ENCODE measurements around the gene ARSD. TPM values are rescaled to one million over a fixed set of nuclear protein-coding genes. Genes with fewer than 3 reads are reported as not detected.
A peak's percentile ranks its signal among the peaks of the same experiment; 100 is the strongest.
"Not testable (repeated sequence)": the region's sequence is repeated elsewhere in the genome, so short reads cannot be mapped to it uniquely, and the experiment has no call there.

The ARSD gene
- polyA plus RNA-seq, 3 donors, result 47.3 to 84.1 (median 48.1) TPM

DNA sequence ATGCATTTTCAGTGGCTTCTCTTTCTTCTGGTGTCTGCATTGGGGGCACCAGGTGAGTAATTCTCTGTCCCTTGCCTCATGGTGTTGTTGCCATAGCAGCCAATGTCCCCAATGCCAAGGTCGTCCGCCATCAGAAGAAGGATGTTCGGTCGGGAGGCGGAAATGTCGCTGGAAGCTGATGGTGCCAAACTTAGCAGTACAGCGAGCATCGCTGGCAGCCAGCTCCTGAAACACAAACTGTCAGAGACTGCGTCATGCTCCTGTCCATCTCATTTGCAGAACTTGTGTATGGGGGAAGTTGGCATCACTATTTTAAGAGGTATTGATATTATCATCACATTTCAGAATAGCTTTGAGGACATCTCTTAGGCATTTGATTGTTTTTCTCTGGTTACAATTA, 29.1 kb upstream of the ARSD start:
- DNase-seq (ENCODE audit: extremely low read depth in 1 of 11, low read depth in 9 of 11, low spot score in 4 of 11), result no peak

DNA sequence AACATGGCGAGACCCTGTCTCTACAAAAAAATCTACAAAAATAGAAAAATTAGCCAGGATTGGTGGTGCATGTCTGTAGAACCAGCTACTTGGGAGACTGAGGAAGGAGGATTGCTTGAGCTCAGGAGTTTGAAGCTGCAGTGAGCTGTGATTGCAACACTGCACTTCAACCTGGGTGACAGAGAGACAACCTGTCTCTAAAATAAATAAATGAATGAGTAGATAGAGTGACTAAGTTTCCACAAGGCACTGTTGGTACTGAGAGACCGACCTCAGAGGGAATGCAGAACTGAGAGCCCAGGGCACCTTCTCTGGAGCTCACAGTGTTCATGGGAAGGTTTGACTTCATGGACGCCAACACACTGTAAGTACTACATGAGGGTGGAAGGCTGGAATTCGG, 26.7 kb upstream of the ARSD start:
- no peak for DNase-seq (ENCODE audit: extremely low read depth in 1 of 11, low read depth in 9 of 11, low spot score in 4 of 11)

DNA sequence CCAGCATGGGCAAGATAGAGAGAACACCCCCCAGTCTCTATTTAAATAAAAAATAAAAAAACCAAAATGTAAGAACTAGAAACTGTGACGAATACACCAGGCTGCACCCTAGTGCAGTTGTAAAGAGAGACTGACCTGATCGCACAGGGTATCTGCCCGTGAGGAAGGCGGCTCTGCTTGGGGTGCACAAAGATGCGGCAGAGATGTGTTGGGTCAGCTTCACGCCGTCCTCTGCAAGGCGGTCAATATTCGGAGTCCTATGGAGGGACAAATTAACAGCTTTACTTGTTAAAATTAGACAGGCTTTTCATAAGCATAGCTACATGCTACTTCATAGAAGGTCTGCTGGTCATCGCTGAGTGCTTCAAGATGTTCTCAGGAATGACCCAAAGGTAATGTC, 26.1 kb upstream of the ARSD start:
- no peak for DNase-seq (ENCODE audit: extremely low read depth in 1 of 11, low read depth in 9 of 11, low spot score in 4 of 11)

DNA sequence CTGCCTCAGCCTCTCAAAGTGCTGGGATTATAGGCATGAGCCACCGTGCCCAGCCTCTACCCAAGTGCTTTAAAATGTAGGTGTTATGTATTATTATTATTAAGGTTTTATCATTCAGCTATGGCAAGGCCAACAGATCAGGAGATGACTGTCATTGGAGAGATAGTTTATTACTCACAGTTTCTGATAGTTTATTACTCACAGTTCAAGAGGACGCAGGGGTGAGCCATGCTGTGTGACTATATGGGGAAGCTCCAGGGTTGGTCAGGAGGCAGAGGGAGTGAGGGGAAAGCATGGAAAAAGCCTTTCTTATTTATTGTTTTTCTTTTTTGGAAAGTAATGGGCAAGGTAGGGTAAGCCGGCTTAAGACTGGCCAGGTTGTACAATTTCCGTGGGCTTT, 25.4 kb upstream of the ARSD start:
- no peak for DNase-seq (ENCODE audit: extremely low read depth in 1 of 11, low read depth in 9 of 11, low spot score in 4 of 11)

DNA sequence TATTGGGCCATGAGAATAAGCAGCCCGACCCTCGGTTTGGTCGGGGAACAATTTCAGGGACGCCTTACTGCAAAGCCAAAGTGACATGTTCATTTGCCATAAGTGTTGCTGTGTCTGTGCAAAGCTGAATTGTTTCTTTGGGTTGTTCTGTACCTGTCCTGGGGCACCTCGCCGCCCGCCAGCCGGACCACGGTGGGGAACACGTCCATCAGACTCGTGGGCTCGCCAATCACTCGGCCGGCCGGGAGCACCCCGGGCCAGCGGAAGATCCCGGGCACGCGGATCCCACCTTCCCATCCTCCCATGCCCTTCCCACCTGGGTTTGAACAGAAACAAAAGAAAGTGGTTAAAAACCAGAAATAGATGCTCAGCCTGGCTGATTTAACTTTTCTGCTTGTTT, 8.8 kb upstream of the ARSD start:
- DNase-seq (ENCODE audit: extremely low read depth in 1 of 11, low read depth in 9 of 11, low spot score in 4 of 11), result not testable (repeated sequence)

DNA sequence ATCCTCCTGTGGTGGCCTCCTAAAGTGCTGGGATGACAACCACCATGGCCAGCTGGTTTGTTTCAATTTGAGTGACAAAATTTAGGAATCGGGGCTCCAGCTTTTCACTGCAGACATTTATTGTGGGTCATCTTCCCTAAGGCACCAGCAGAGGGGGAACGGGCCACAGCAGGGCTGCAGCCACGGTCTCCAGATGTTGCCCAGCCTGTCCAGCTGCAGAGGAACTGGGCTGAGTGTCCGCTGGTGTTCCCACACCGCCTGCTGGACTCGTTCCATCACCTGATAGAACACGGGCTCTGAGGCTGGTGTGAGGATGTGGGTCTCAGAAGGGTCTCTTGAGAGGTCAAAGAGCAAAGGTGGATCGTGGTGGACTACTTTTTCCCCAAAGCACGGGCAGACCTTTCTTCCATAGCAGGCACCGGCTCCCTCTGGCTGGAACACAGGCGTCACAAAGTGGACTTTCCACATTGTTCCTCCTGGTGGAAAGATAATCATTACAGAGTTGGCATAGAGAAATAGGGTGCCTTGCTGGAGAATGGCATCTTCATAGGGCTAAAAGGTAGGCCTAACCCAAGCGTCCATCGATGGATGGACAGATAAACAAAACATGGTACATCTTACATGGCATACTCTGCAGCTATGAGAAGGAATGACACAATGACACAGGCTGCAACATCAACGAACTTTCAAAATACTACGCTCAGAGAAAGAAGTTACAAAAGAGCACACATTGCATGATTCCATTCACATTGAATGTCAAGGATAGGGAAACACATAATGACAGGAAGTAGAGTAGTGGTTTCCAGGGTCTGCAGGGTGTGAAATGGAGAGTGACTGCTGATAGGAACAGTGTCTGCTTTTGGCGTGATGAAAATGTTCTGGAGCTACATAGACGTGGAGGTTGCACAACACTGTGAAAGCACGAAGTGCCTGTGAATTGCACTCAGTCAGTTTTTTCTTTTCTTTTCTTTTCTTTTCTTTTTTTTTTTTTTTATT, 5.9 kb upstream of the ARSD start:
- DNase-seq (ENCODE audit: extremely low read depth in 1 of 11, low read depth in 9 of 11, low spot score in 4 of 11), result no peak

DNA sequence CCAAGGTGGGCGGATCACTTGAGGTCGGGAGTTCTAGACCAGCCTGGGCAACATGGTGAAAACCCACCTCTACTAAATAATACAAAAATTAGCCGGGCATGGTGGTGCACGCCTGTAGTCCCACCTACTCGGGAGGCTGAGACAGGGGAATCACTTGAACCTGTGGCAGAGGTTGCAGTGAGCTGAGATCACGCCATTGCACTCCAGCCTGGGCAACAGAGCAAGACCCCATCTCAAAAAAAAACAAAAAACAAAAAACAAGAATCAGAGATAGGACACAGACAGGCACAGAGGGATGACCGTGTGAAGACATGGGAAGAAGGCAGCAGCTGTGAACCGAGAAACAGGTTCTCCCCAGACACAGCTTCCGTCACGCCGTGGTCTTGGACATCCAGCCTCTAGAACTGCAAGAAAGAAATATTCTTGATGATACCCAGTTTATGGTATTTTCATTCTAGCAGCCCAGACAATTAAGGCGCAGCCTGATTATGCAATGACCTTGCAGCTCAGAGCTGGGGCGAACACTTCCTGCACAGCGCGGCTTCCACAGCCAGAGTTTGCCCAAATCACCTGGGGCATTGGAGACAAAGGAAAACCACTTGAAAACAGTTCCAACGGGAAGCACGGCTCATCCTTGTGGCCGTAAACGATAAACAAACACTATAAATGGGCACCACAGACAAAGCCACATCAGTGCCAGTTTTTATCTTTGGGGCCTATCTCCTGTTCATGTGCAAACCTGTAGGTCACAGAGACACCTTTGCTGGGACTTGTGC, 4.2 kb upstream of the ARSD start:
- no peak for DNase-seq (ENCODE audit: extremely low read depth in 1 of 11, low read depth in 9 of 11, low spot score in 4 of 11)

DNA sequence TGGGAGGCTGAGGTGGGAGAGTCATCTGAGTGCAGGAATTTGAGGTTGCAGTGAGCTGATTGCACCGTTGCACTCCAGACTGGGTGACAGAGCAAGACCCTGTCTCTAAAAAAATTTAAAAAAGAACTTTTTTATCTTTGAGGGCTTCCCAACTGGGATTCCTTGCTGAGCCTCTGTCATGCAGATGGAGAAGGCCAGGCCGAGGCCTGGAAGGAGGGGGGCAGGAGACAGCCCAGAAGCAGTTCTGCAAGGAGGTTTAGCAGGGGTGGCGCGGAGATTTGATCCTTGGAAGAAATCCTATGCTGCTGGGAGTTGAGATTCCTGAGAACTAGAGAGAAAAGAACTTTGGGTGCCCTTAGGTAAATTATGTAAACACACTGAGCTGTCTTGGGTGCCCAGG, 2.5 kb upstream of the ARSD start:
- DNase-seq (ENCODE audit: extremely low read depth in 1 of 11, low read depth in 9 of 11, low spot score in 4 of 11), result no peak

DNA sequence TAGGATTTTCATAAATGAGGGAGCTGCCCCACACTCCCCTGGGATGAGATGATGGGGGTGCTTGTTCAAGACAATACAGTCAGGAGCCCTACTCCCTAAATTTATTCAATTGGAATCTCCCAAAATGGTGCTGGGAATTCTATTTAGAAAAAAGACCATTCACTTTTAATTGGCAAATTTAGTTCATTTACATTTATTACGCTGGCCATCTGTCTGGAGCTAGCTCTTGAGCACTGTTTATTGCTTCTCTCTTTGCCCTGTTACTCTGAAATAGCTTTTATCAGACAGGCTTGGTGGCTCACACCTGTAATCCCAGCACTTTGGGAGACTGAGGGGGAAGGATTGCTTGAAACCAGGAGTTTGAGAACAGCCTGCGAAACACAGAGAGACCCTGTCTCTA, 2.0 kb upstream of the ARSD start:
- DNase-seq (ENCODE audit: extremely low read depth in 1 of 11, low read depth in 9 of 11, low spot score in 4 of 11), result no peak

DNA sequence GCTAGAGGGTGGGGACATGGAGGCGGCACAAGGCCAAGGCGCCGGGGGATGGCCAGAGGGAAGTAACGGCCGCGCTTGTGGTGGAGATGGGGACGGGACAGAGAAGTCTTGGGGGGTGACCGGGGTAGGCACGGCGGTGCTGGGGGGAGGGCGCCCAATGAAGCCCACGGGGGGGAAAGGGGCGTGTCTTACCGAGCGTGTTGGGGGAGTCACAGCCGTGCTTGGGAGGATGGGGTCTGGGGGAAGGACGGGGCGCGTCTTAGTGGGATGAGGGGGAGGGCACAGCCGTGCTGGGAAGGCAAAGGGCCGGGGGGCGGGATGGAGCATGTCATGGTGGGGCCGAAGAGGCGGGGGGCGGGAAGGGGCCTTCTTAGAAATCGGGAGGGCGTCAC, 952 bp downstream of the ARSD start:
- DNase-seq (ENCODE audit: extremely low read depth in 1 of 11, low read depth in 9 of 11, low spot score in 4 of 11), result peak in 7 of 11 donors; percentile 31 to 68 (median 60)

DNA sequence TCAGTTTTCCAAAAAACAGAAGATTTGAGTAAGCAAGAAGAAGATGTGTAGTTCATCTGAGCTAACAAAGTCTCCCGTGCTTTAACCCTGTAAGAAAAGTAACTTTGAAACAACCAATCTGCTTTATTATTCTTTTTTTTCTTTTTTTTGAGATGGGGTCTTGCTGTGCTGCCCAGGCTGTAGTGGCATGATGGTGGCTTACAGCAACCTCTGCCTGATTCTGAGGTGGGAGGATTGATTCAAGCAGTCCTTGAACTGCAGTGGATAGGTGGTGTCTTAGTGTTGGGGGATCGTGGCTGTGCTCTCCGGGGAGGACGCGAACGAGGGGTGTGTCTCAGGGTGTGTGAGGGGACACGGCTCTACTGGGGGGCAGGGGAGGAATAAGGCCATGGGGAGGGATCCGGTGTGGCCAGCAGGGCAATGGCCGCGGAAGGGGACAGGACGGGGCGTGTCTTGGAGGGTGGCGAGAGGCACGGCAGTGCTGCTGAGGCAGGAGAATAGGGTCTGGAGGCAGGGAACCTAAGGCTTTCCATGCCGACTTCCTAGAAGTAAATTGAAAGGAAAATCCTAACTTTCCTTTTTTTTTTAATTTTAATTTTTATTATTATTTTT, 2.4 kb downstream of the ARSD start:
- DNase-seq (ENCODE audit: extremely low read depth in 1 of 11, low read depth in 9 of 11, low spot score in 4 of 11), result no peak

DNA sequence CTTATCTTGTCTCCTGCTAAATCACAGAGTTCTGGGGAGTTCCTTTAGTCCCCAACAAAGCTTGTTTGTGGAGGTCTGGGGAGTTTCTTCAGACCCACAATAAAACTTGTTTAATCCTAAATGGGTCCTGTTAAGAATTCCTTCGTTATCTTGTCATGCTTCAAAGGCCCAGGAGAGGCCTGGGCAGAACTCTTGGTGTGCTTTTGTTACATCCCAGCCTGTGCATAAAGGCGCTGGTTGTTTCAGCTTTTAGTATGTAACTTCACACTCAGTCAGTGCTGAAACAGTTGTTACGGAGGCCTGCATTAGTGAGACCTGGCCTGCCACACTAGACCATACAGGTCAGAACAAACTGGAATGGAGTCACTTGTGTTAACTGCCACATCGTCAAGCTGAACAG, 2.9 kb downstream of the ARSD start:
- DNase-seq (ENCODE audit: extremely low read depth in 1 of 11, low read depth in 9 of 11, low spot score in 4 of 11), result not testable (repeated sequence)

DNA sequence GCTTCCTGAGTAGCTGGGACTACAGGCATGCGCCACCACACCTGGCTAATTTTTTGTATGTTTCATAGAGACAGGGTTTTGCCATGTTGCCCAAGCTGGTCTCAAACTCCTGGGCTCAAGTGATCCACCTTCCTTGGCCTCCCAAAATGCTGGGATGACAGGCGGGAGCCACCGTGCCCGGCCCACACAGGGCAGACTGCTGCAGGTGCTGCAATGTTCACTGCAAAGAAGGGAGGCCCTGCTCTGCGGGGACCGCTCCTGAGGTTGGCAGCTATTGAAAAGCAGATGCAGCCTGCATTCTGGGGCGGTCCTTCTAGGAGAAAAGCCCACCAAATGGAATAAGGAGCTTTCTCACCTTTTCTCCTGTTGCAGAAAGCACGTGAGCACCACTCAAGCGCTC, 5.0 kb downstream of the ARSD start:
- no peak for DNase-seq (ENCODE audit: extremely low read depth in 1 of 11, low read depth in 9 of 11, low spot score in 4 of 11)

DNA sequence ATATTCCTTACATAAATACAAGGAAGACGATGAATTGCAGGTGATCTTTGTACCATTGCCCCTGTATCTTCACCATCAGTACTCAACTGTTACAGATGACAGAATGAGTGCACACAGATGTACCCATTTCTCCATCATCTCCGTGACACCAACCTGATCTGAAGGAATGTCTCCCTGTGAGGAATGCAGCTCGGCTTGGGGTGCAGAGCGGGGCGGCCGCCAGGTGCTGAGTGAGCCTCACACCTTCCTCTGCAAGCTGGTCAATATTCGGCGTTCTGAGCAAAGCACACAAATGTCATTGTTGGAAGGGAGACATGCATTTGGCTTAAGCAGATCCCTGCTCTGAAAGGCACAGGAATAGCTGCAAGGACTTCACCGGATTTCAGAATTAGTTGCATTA, 7.4 kb downstream of the ARSD start:
- no peak for DNase-seq (ENCODE audit: extremely low read depth in 1 of 11, low read depth in 9 of 11, low spot score in 4 of 11)

DNA sequence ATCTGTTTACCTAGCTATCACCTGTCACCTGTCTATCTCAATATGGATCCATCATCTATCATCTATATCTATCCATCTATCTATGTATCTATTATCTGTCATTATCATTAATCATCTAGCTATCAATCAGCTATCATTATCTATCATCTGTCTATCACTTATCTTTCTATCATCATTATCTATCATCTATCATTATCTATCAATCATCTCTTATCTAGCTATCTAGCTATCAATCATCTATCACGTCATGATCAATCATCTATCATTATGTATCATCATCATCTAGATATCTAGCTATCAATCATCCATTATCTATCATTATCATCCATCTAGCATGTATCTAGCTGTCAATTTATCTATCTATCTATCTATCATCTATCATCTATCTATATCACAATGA, 7.9 kb downstream of the ARSD start:
- DNase-seq (ENCODE audit: extremely low read depth in 1 of 11, low read depth in 9 of 11, low spot score in 4 of 11), result no peak

DNA sequence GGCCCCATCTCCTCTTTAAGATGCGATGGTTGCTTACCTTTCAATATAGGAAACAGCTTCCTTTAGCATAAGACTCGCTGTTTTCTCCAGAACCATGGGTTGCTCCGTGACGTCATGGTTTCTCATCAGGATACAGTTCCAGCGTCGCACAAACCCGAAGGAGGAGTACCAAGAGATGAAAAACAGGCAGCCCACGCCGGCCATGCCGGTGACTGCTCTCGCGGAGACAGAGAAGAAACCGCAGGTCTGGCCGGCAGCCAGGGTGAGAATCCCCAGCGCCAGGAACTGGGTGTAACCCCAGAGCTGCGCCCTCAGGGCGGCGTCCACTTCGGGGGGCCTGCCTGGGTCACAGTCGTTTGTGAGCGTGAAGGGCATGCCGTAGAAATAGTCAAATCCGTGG, 11.4 kb downstream of the ARSD start:
- DNase-seq (ENCODE audit: extremely low read depth in 1 of 11, low read depth in 9 of 11, low spot score in 4 of 11), result no peak

DNA sequence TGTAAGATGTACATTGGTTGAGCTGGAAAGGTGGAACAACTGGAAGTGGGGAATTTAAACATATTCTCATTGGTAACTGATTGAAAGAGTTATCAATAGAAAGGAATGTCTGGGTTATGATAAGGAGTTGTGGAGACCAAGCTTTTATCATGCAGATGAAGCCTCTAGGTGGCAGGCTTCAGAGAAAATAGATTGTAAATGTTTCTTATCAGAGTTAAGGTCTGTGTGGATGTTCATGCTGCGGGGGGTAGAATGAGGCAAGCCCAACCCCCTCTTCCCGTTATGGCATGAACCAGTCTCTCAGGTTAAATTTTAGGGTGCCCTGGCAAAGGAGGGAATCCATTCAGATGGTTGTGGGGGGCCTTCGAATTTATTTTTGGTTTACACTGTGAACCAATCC, 16.0 kb downstream of the ARSD start:
- no peak for DNase-seq (ENCODE audit: extremely low read depth in 1 of 11, low read depth in 9 of 11, low spot score in 4 of 11)

DNA sequence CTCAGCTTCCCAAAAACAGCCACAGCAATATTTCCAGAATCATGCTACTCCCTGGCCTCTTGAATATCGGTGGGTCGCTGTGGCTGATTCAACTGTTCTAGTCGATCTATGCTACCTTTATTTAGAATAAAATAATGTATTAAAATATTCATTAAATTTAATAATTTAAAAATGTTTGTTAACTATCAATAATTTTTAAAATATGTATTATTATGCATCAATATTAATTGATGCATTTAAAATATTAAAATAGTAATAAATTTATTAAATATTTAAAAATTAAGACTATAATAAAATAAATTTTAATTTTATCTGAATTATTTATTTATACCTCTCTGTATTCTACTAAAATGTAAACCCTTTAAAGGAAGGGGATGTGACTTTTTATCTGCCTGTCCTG, 19.0 kb downstream of the ARSD start:
- no peak for DNase-seq (ENCODE audit: extremely low read depth in 1 of 11, low read depth in 9 of 11, low spot score in 4 of 11)

DNA sequence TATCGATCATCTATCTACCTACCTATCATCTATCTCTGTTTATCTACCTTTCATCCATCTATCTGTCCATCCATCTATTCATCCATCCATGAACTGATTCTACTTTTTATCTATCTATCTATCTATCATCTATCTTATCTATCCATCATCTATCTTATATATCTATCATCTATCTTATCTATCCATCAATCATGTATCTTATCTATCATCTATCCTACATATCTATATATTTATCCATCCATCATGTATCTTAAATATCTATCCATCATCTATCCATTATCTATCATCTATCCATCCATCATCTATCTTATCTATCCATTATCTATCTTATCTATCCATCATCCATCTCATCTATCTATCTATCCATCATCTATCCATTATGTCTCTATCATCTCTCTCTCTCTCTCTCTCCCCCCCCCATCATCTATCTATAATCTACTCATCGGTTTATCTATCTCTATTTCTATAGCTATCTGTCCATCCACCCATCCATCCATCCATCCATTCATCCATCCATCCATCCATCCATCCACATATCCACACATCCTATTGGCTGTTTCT, 20.9 kb downstream of the ARSD start:
- DNase-seq (ENCODE audit: extremely low read depth in 1 of 11, low read depth in 9 of 11, low spot score in 4 of 11), result no peak

DNA sequence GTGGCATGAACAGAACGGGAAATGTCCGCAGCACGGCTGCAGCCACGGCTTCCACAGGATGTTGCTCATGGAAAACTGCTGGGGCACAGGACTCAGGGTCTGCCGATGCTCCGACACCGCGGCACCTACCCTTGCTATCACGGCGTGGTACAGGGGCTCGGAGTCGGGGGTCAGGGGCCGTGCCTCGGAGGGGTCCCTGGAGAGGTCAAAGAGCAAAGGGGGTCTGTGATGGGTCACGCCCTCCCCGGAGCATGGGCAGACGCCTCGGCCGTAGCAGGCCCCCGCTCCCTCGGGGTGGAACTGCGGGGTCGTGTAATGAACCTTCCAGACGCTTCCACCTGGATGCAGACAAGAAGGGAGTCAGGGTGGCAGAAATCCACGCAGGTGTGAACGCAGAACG, 21.8 kb downstream of the ARSD start:
- DNase-seq (ENCODE audit: extremely low read depth in 1 of 11, low read depth in 9 of 11, low spot score in 4 of 11), result no peak

Measured in renal cortex interstitium (tissue), 11 donors.